ENCODE results near the gene REX1BD.

The REX1BD gene

DNA sequence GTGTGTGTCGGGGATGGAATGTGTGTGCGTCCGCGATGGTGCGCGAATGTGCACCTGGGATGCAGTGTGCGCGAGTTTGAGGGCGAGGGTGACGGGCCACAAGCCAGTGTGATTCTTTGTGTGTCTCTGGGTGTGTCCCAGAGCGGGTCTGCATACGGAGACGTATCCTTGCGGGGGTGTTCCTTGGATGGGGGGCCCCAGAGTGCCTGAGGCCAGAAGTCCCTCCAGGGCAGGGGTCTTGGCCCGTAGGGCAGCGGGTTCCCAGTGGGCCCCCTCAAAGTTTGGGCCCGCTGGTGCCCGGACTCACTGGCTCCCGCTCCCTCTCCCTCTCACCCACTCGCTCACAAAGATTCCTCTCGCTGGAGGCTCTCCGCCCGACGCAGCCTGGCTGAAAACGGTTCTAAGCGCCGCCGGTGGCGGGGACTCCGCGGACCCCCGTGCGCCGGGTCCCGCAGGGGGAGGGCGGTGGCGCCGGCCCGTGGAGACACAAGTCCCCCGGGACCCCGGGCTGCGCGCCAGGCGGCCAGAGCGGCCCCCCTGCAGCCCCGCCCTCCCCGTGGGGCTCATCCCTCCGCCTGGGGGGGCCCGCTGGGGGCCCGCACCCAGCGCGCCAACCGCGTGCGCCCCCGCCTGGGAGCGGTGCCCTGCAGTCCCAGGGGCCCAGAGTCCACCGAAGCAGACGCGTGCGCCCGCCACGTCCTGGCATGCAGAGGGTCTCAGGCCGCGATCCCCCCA lies 17.1 kb downstream of the REX1BD start:
- Histone ChIP-seq H3K4me2 (no peak overlapping the region), H2AFZ (ENCODE audit: low read depth) (no peak overlapping the region), H3K79me2 (ENCODE audit: insufficient read depth, low read depth) (no peaks in the 10 kb centered on the region), H3K36me3 (ENCODE audit: insufficient read depth) (no peaks in the 10 kb centered on the region), H3K4me3 (IDR thresholded peaks at IDR 0.05; ENCODE audit: insufficient read depth, low read depth, low read length) (no peak overlapping the region), H3K27me3 (ENCODE audit: insufficient read depth, low read depth) (peaks cover 86% of the 10 kb centered on the region), H3K4me1 (ENCODE audit: low read depth, poor library complexity, severe bottlenecking) (no peaks in the 10 kb centered on the region), H3K27ac (no peak overlapping the region), H4K20me1 (ENCODE audit: insufficient read depth) (no peaks in the 10 kb centered on the region), H3K9ac (no peak overlapping the region)
- TF ChIP-seq, protein P1, sequence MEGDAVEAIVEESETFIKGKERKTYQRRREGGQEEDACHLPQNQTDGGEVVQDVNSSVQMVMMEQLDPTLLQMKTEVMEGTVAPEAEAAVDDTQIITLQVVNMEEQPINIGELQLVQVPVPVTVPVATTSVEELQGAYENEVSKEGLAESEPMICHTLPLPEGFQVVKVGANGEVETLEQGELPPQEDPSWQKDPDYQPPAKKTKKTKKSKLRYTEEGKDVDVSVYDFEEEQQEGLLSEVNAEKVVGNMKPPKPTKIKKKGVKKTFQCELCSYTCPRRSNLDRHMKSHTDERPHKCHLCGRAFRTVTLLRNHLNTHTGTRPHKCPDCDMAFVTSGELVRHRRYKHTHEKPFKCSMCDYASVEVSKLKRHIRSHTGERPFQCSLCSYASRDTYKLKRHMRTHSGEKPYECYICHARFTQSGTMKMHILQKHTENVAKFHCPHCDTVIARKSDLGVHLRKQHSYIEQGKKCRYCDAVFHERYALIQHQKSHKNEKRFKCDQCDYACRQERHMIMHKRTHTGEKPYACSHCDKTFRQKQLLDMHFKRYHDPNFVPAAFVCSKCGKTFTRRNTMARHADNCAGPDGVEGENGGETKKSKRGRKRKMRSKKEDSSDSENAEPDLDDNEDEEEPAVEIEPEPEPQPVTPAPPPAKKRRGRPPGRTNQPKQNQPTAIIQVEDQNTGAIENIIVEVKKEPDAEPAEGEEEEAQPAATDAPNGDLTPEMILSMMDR (conservative IDR thresholded peaks at IDR 0.05; ENCODE audit: low read depth, low read length): no peak

DNA sequence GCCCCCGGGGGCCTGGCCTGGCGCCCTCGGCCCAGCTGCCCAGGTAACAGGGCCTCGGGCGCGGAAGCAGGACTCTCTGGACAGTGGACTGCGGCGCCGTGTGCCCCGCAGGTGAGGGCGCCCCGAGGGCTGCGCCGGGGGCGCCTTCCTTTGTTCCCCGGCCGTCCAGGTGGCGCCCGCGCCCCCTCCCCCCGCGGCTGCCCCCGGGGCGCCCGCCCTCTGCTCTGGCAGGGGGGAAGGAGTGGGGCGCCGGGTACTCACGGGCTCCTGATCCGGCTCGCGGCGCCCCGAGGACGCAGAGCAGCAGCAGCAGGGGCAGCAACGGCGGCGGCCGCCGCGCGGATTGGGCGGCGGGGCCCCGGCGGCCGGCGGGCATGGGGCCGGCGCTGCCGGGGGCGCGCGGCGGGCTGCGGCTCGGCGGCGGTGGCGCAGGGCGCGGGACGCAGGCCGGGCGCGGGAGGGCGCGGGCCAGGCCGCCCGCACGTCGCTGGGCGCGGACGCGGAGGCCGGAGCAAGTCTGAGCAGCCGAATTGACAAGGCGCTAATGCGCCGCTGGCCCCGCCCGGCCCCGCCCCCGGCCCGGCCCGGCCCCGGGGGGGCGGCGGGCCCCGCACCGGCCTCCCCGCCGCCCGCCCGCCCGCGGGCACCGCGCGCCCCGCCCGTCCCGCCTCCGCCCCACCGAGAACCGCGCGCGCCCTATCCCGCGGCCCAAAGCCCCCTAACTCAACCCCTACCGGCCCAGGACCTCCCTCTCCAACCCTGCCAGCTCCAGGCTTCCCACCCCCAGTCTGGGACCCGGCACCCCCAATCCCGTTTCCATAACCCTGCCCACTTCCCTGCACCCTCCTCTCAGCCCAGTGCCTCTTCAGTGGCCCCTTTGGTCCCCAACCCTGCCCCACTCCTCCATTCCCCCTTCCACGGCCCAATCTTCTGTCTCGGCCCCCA lies 18.0 kb downstream of the REX1BD start, which contains the start of gene CRLF1:
Gene CRLF1, minus strand, starts transcription at position 519 of the 945 bp plus-strand sequence. Its CDS starts 143 bp downstream, at position 376.
- Histone ChIP-seq H3K9ac (no peak within 1 kb of the TSS), H4K20me1 (ENCODE audit: insufficient read depth) (no peaks in the 10 kb centered on the region), H3K27ac (no peak within 1 kb of the TSS), H3K4me3 (IDR thresholded peaks at IDR 0.05; ENCODE audit: insufficient read depth, low read depth, low read length) (no peak within 1 kb of the TSS), H3K27me3 (ENCODE audit: insufficient read depth, low read depth) (peaks cover 85% of the 10 kb centered on the region), H3K4me1 (ENCODE audit: low read depth, poor library complexity, severe bottlenecking) (no peaks in the 10 kb centered on the region), H3K36me3 (ENCODE audit: insufficient read depth) (no peaks in the 10 kb centered on the region), H3K79me2 (ENCODE audit: insufficient read depth, low read depth) (no peaks in the 10 kb centered on the region), H3K4me2 (no peak within 1 kb of the TSS), H2AFZ (ENCODE audit: low read depth) (no peak within 1 kb of the TSS)
- TF ChIP-seq, protein P1 (conservative IDR thresholded peaks at IDR 0.05; ENCODE audit: low read depth, low read length): no peak

DNA sequence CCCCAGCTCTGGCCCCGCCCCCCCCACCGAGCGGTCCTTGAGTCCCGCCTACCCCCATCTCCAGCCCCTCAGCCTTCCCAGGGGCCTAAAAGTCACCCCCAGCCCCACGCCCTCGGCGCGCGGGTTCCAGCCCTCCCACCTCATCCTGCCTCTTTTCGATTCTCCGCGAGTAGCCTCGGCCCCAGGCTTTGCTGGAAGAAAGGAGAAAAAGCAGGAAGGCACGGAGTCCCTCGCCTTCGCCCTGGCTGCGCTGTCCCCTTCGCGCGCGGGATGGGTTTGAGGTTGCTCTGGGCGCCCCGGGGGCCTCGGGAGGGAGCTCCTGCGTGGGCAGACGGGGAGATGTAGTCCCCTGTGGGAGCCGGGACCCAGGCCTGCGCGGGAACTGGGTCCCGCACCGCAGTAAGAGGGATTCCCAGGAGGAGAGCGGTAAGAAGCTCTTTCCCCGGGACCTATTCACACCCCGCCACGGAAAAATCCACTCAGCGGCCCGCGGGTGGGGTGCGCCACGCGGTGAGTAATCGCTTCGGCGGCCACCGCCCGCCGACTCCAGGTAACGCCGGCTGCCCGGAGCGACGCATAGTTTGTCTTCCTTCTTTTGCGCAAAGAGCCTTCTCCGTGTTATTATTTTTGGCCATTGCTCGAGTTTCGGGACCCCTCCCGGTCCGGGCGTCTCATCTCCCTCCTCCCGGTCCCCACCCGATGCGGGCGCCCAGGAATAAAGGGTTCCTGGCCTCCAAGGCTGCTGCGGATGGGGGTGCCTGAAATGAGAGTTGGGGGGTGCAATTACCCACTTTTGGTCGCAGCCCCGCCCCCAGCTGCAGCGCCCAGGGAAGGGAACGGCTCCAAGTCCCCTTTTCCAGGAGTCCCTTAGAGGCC lies 18.9 kb downstream of the REX1BD start:
- TF ChIP-seq, protein P1 (conservative IDR thresholded peaks at IDR 0.05; ENCODE audit: low read depth, low read length): no peak
- no peaks in the 10 kb centered on the region for H3K4me1 ChIP-seq (ENCODE audit: low read depth, poor library complexity, severe bottlenecking)
- H3K36me3 ChIP-seq (ENCODE audit: insufficient read depth): no peaks in the 10 kb centered on the region
- H3K27ac ChIP-seq: no peak overlapping the region
- no peaks in the 10 kb centered on the region for H4K20me1 ChIP-seq (ENCODE audit: insufficient read depth)
- H3K79me2 ChIP-seq (ENCODE audit: insufficient read depth, low read depth): no peaks in the 10 kb centered on the region
- no peak overlapping the region for H2AFZ ChIP-seq (ENCODE audit: low read depth)
- H3K4me2 ChIP-seq: no peak overlapping the region
- H3K4me3 ChIP-seq (IDR thresholded peaks at IDR 0.05; ENCODE audit: insufficient read depth, low read depth, low read length): no peak overlapping the region
- H3K9ac ChIP-seq: no peak overlapping the region
- peaks cover 86% of the 10 kb centered on the region for H3K27me3 ChIP-seq (ENCODE audit: insufficient read depth, low read depth)

Measured in KMS-11 (cell line).